Neural cell (in vitro differentiated cells): ENCODE results near the gene KMO. TPM values are rescaled to one million over a fixed set of nuclear protein-coding genes. Genes with fewer than 3 reads are reported as not detected.

ENCODE experiments used
- H2AFZ ChIP-seq: fragments of 200-600, 300-800 bp; sonication (generic), shearing (Covaris generic); 2 replicates; pipeline ENCODE4 v1.6.0; 2014; ENCODE audit warnings: low read depth, mild to moderate bottlenecking, antibody characterized with exemption, low read length, moderate library complexity
- H3F3A ChIP-seq: fragments of 200-600 bp; shearing (Covaris generic); 2 replicates; pipeline ENCODE4 v1.6.1; 2016; ENCODE audit warnings: mild to moderate bottlenecking, moderate library complexity, mixed read lengths, antibody characterized with exemption, low read length; ENCODE audit not compliant: insufficient read depth, poor library complexity, severe bottlenecking
- H3K27ac ChIP-seq: fragments of 200-600, 300-800 bp; sonication (generic), shearing (Covaris generic); 2 replicates; pipeline ENCODE4 v1.5.1; 2014; ENCODE audit warnings: mild to moderate bottlenecking, low read length, moderate library complexity
- H3K27me3 ChIP-seq: fragments of 300-800, 200-600 bp; sonication (generic), shearing (Covaris generic); 2 replicates; pipeline ENCODE4 v1.6.0; 2014; ENCODE audit warnings: mild to moderate bottlenecking, low read depth, low read length, moderate library complexity; ENCODE audit not compliant: insufficient read depth
- H3K36me3 ChIP-seq: fragments of 300-800, 200-600 bp; sonication (generic), shearing (Covaris generic); 2 replicates; pipeline ENCODE4 v1.5.1; 2014; ENCODE audit warnings: mild to moderate bottlenecking, antibody characterized with exemption, low read length, moderate library complexity; ENCODE audit not compliant: insufficient read depth
- H3K4me2 ChIP-seq: fragments of 300-800, 200-600 bp; sonication (generic), shearing (Covaris generic); 2 replicates; pipeline ENCODE4 v1.6.0; 2014; ENCODE audit warnings: mild to moderate bottlenecking, low read length
- H3K4me3 ChIP-seq: fragments of 300-800, 200-600 bp; sonication (generic), shearing (Covaris generic); 2 replicates; pipeline ENCODE4 v1.5.1; 2014; ENCODE audit warnings: mild to moderate bottlenecking, low read length, moderate library complexity
- H3K79me2 ChIP-seq: fragments of 200-600 bp; shearing (Covaris generic); replicated peaks from 2 replicates; pipeline ENCODE4 v1.6.0; 2014; ENCODE audit warnings: mild to moderate bottlenecking, low read length, moderate library complexity; ENCODE audit not compliant: insufficient read depth
- H3K9ac ChIP-seq: fragments of 300-800, 200-600 bp; sonication (generic), shearing (Covaris generic); 2 replicates; pipeline ENCODE4 v1.6.1; 2016; ENCODE audit warnings: mild to moderate bottlenecking, low read length, mixed read lengths
- H3K9me2 ChIP-seq: fragments of 200-600 bp; shearing (Covaris generic); 2 replicates; pipeline ENCODE4 v1.6.1; 2016; ENCODE audit warnings: mild to moderate bottlenecking, low read length, mixed read lengths; ENCODE audit not compliant: insufficient read depth
- H3K9me3 ChIP-seq: fragments of 200-600, 300-800 bp; sonication (generic), shearing (Covaris generic); 2 replicates; pipeline ENCODE4 v1.6.1; 2016; ENCODE audit warnings: mild to moderate bottlenecking, mixed run types, low read length, moderate library complexity, mixed read lengths
- H4K20me1 ChIP-seq: fragments of 200-600 bp; shearing (Covaris generic); 2 replicates; pipeline ENCODE4 v1.6.1; 2016; ENCODE audit warnings: mild to moderate bottlenecking, mixed run types; ENCODE audit not compliant: insufficient read depth
- EP300 ChIP-seq: fragments of 450-650 bp; conservative IDR thresholded peaks from 2 replicates; pipeline ENCODE4 v1.6.1; 2014; ENCODE audit warnings: antibody characterized with exemption, mild to moderate bottlenecking, moderate library complexity; ENCODE audit not compliant: poor library complexity, severe bottlenecking
- EZH2 ChIP-seq: fragments of 200-600, 300-800 bp; shearing (Covaris generic), sonication (generic); IDR thresholded peaks from 2 replicates; pipeline ENCODE4 v1.6.1; 2014; ENCODE audit warnings: antibody characterized with exemption, low read length, borderline replicate concordance, mild to moderate bottlenecking; ENCODE audit not compliant: insufficient read depth, poor library complexity, severe bottlenecking
- MXI1 ChIP-seq: fragments of 450-650 bp; conservative IDR thresholded peaks from 2 replicates; pipeline ENCODE4 v1.6.1; 2014; ENCODE audit warnings: antibody characterized with exemption, mild to moderate bottlenecking; ENCODE audit not compliant: poor library complexity, severe bottlenecking
- POLR2AphosphoS5 ChIP-seq: IDR thresholded peaks from 2 replicates; pipeline ENCODE4 v1.6.1; 2012
- RAD21 ChIP-seq: fragments of 450-650 bp; conservative IDR thresholded peaks from 2 replicates; pipeline ENCODE4 v1.6.1; 2014; ENCODE audit warnings: antibody characterized with exemption, mild to moderate bottlenecking, moderate library complexity
- SMC3 ChIP-seq: fragments of 450-650 bp; conservative IDR thresholded peaks from 2 replicates; pipeline ENCODE4 v1.6.1; 2014; ENCODE audit warnings: antibody characterized with exemption, mild to moderate bottlenecking, moderate library complexity; ENCODE audit not compliant: poor library complexity
- TAF1 ChIP-seq: IDR thresholded peaks from 2 replicates; pipeline ENCODE4 v1.6.1; 2012; ENCODE audit warnings: low read depth
- polyA plus RNA-seq: library from polyadenylated mRNA; depleted of rRNA; stranded (reverse); fragments of >200 nt; gene quantifications from 2 replicates; pipeline ENCODE4 v1.2.3, GENCODE V29; 2014
- TF ChIP-seq, protein P1 (sequence below): IDR thresholded peaks from 2 replicates; pipeline ENCODE4 v1.6.1; 2012; ENCODE audit warnings: borderline replicate concordance
- TF ChIP-seq, protein P2 (sequence below): fragments of 450-650 bp; IDR thresholded peaks from 2 replicates; pipeline ENCODE4 v1.5.1; 2014; ENCODE audit warnings: antibody characterized with exemption, mild to moderate bottlenecking, moderate library complexity; ENCODE audit not compliant: poor library complexity, severe bottlenecking

KMO gene
- polyA plus RNA-seq, 1 donor from 2014 or later = 0.72 TPM

DNA sequence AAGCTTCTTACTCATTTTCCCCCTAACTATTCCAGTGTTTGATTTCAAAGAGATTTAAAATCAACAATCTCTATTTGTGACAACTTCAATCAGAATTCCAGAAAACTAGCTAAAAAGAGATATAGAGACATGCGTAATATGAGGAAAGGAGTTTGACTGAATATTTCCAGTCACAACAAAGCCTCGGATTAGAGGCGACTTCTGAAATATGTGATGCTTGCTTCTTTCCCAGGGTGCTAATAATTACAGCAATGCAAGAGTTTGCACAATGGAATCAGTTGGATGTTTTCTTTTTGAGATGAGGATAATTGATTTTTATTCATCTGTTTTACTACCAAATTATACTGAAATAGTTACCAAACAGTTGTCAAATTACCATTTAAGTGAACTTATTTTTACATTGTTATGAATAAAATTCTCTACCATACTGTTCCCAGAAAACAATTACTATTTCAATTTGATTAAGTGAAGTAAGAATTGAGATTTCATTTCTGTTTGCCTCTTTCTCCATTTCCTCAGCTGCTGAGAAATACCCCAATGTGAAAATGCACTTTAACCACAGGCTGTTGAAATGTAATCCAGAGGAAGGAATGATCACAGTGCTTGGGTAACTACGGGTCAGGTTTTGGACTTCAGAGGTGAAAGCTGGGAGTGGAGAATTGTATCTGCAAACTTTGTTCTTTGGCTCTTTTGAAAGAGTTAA is 28.1 kb downstream of the KMO start:
- no peaks in the 10 kb centered on the region for H3K79me2 ChIP-seq
- no peaks in the 10 kb centered on the region for H3K9me3 ChIP-seq
- no peaks in the 10 kb centered on the region for H3K27me3 ChIP-seq
- no peaks in the 10 kb centered on the region for H3K9me2 ChIP-seq
- no peak overlapping the region for H2AFZ ChIP-seq
- H3K4me2 ChIP-seq = no peak overlapping the region
- TF ChIP-seq, protein P1, sequence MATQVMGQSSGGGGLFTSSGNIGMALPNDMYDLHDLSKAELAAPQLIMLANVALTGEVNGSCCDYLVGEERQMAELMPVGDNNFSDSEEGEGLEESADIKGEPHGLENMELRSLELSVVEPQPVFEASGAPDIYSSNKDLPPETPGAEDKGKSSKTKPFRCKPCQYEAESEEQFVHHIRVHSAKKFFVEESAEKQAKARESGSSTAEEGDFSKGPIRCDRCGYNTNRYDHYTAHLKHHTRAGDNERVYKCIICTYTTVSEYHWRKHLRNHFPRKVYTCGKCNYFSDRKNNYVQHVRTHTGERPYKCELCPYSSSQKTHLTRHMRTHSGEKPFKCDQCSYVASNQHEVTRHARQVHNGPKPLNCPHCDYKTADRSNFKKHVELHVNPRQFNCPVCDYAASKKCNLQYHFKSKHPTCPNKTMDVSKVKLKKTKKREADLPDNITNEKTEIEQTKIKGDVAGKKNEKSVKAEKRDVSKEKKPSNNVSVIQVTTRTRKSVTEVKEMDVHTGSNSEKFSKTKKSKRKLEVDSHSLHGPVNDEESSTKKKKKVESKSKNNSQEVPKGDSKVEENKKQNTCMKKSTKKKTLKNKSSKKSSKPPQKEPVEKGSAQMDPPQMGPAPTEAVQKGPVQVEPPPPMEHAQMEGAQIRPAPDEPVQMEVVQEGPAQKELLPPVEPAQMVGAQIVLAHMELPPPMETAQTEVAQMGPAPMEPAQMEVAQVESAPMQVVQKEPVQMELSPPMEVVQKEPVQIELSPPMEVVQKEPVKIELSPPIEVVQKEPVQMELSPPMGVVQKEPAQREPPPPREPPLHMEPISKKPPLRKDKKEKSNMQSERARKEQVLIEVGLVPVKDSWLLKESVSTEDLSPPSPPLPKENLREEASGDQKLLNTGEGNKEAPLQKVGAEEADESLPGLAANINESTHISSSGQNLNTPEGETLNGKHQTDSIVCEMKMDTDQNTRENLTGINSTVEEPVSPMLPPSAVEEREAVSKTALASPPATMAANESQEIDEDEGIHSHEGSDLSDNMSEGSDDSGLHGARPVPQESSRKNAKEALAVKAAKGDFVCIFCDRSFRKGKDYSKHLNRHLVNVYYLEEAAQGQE = no peak
- TF ChIP-seq, protein P2, sequence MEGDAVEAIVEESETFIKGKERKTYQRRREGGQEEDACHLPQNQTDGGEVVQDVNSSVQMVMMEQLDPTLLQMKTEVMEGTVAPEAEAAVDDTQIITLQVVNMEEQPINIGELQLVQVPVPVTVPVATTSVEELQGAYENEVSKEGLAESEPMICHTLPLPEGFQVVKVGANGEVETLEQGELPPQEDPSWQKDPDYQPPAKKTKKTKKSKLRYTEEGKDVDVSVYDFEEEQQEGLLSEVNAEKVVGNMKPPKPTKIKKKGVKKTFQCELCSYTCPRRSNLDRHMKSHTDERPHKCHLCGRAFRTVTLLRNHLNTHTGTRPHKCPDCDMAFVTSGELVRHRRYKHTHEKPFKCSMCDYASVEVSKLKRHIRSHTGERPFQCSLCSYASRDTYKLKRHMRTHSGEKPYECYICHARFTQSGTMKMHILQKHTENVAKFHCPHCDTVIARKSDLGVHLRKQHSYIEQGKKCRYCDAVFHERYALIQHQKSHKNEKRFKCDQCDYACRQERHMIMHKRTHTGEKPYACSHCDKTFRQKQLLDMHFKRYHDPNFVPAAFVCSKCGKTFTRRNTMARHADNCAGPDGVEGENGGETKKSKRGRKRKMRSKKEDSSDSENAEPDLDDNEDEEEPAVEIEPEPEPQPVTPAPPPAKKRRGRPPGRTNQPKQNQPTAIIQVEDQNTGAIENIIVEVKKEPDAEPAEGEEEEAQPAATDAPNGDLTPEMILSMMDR = no peak
- no peak for TF ChIP-seq SMC3
- TF ChIP-seq MXI1 = no peak
- TF ChIP-seq TAF1 = no peak
- no peak for TF ChIP-seq EZH2
- no peak for TF ChIP-seq POLR2AphosphoS5
- no peak for TF ChIP-seq RAD21
- no peak for TF ChIP-seq EP300
- no peak overlapping the region for H3K9ac ChIP-seq
- H3K4me3 ChIP-seq = no peak overlapping the region
- no peak overlapping the region for H3K27ac ChIP-seq
- H3F3A ChIP-seq = no peaks in the 10 kb centered on the region
- H4K20me1 ChIP-seq = no peaks in the 10 kb centered on the region
- H3K36me3 ChIP-seq = no peaks in the 10 kb centered on the region

DNA sequence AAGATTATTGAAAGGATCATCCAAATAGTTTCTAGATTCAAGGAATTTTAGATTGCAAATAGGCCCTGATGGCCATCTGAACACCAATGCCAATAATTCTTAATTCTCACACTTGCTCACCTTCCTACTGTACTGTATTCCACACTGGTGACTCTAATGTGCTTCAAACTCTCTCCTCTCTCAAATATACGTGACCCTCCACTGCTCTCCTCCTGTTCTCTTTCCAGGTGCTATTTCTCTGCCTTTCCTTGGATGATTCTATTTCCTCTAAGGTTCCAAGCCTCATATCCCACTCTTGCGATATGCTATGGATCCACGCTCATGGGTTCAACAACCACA is 28.6 kb downstream of the KMO start:
- TF ChIP-seq, protein P1 = no peak
- TF ChIP-seq, protein P2 = no peak
- TF ChIP-seq SMC3 = no peak
- no peak overlapping the region for H3K4me3 ChIP-seq
- no peak overlapping the region for H3K27ac ChIP-seq
- no peaks in the 10 kb centered on the region for H3K9me2 ChIP-seq
- H3K36me3 ChIP-seq = no peaks in the 10 kb centered on the region
- H3F3A ChIP-seq = no peaks in the 10 kb centered on the region
- no peaks in the 10 kb centered on the region for H3K79me2 ChIP-seq
- H3K9me3 ChIP-seq = no peaks in the 10 kb centered on the region
- H4K20me1 ChIP-seq = no peaks in the 10 kb centered on the region
- H2AFZ ChIP-seq = no peak overlapping the region
- no peaks in the 10 kb centered on the region for H3K27me3 ChIP-seq
- H3K4me2 ChIP-seq = no peak overlapping the region
- H3K9ac ChIP-seq = no peak overlapping the region
